Neural progenitor cell (in vitro differentiated cells): ENCODE data around the gene ASTN2.

ENCODE experiments used
- EZH2 ChIP-seq: fragments of 200-600 bp; sonication (generic); IDR thresholded peaks from 2 replicates; pipeline ENCODE4 v1.6.1; 2017; ENCODE audit warnings: antibody characterized with exemption, mild to moderate bottlenecking, moderate library complexity
- TF ChIP-seq, protein P1 (sequence below): fragments of 200-600 bp; sonication (generic); IDR thresholded peaks from 2 replicates; pipeline ENCODE4 v1.5.1; 2017; ENCODE audit warnings: antibody characterized with exemption, mild to moderate bottlenecking

DNA sequence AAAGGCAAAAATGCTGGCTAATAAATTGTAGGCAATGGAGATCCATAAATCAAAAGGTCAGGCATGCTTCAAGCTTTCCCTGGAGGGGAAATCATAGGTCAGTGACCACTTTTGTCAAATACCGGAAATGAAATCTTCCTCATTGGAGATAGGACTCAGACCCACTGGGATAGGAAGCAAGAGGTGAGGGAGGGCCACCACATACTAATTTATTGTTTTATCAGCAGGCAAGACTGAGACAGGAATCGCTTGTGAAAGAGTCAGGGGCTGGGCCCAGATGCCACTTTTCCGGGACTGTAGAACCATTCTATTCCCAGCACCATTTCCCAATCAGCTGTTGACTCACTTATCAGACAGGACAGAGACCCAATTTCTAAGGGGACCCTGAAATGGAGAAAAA, 984.0 kb downstream of the ASTN2 start:
- TF ChIP-seq, protein P1, sequence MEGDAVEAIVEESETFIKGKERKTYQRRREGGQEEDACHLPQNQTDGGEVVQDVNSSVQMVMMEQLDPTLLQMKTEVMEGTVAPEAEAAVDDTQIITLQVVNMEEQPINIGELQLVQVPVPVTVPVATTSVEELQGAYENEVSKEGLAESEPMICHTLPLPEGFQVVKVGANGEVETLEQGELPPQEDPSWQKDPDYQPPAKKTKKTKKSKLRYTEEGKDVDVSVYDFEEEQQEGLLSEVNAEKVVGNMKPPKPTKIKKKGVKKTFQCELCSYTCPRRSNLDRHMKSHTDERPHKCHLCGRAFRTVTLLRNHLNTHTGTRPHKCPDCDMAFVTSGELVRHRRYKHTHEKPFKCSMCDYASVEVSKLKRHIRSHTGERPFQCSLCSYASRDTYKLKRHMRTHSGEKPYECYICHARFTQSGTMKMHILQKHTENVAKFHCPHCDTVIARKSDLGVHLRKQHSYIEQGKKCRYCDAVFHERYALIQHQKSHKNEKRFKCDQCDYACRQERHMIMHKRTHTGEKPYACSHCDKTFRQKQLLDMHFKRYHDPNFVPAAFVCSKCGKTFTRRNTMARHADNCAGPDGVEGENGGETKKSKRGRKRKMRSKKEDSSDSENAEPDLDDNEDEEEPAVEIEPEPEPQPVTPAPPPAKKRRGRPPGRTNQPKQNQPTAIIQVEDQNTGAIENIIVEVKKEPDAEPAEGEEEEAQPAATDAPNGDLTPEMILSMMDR = no peak
- no peak for TF ChIP-seq EZH2
